Stimulated activated naive CD4-positive, alpha-beta T cell (primary cell): ENCODE results near the gene APOBEC4.
"Not testable (repeated sequence)": the region's sequence is repeated elsewhere in the genome, so short reads cannot be mapped to it uniquely, and the experiment has no call there.

Source experiments
- DNase-seq, 6 experiments: peaks; one replicate each; lab custom pipeline; 2025; lab: John Stamatoyannopoulos, UW

Gene APOBEC4

DNA sequence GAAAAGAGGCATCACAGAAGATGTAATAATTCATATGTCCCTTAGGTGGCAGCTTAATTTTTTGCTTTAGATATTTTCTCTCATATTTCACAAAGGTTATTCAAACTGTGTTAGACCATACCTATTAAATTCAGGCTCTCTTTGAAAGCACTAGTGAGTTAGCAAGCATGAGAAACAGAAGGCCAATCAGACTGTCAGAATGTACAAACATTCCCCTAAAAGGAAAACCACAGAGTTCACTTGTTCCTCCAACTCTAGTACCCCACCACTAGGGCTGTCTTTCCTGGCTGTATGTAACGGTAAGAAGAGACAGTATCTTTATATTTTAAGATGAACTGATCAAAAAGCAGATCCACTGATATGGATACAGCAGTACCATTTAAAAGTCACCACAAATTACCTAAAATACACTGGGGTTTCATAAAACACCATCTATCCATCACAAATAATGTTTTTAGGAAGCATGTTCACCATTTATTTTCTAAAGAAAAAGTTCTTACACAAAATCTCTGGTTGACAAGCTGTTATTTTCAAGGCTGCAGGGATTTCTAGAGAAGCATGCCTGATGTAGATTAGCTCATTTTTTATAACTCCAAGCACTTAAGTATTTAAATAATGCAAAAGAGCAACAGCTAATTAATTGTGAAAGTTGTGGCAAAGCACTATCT, 19.3 kb downstream of the APOBEC4 start:
- peak in 5 of 6 experiments; percentile 7 to 69 (median 61) for DNase-seq

DNA sequence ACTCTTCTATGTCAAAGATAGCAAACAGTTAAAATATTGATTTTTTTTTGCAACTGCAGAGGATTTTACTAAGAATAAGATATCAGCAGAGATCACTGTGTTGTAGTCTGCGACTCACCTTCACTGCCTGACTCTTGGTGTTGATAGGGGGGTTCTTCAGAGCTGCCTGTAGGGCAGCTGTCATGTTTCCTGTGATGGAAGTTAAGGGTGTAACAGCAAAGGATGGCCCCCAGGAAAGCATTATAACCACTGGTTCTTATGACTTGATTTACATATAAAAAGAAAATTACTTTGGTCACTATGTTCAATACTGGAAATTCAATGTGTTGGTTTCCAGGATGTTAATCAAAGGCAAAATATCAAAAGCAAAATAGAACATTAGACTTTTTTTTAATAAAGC, 20.2 kb downstream of the APOBEC4 start:
- peak in 1 of 6 experiments; percentile 8 for DNase-seq

DNA sequence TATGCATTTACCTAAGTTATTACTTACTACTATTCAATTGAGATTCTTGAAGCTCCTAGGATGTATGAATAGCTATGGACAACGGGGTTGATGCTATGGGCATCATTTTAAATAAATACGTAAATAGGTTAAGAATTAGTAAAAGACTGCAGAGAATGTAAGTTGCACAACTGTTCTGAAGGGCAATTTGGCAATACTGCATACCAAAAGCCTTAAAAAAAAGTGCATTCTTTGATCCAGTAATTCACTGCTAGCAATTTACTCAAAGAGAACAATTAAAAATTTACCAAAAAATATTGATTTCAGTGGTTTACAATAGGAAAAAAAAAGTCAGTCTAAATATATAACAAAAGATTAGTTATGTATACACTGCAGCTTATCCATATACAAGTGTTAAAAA, 21.0 kb downstream of the APOBEC4 start:
- DNase-seq: no peak

DNA sequence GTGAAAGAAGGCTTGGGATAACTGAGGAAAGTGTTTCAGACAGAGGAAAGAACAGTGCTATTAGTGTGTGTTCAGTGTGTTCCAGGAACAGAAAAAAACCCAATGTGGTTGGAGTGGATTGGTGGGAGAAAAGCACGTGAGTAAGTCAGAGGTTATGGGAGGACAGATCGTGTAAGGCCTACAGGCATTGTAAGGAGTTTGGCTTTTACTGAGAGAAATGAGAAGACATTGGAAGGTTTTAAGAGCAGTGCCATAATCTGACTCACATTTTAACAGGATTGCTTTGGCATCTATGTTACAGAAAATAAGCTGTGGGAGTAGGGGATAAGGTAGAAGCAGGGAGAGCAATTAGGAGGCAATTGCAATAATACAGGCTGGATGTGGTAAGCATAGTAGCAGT, 22.4 kb downstream of the APOBEC4 start:
- no peak for DNase-seq

DNA sequence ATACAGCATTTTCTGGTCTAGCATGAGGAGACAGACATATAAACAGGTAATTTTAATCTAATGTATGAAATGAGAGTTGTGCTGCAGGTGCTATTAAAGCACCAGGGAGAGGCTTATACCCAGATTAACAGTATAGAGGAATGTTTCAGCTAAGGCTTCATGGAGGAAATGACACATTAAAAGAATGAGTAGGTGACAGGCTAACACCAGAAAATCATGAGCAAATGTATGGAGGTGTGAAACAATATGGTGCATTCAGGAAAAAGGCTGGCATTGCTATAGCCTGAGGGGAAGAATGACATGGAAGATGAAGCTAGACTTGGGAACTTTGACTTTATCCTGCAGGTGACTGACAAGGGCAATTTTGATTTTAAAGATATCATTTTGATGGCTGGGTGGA, 24.6 kb downstream of the APOBEC4 start:
- no peak for DNase-seq

DNA sequence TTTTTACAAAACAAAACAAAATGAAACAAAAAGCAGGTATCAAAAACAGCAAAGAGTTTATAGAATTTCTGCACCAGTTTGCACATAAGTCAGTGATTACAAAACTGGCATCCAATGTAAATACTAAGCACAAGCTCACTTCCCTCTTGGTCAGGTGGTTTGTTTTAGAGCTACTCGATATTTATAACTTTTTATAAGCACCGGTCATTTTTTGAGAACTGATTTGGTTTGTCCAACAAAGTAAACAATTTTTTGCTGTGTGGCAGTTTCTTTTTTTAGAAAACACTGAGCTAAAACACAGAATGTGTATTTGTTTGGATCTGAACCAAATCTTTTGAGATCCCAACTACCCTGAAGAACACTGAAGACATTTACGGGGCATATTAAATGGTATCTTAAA, 26.9 kb downstream of the APOBEC4 start:
- not testable (repeated sequence) for DNase-seq

DNA sequence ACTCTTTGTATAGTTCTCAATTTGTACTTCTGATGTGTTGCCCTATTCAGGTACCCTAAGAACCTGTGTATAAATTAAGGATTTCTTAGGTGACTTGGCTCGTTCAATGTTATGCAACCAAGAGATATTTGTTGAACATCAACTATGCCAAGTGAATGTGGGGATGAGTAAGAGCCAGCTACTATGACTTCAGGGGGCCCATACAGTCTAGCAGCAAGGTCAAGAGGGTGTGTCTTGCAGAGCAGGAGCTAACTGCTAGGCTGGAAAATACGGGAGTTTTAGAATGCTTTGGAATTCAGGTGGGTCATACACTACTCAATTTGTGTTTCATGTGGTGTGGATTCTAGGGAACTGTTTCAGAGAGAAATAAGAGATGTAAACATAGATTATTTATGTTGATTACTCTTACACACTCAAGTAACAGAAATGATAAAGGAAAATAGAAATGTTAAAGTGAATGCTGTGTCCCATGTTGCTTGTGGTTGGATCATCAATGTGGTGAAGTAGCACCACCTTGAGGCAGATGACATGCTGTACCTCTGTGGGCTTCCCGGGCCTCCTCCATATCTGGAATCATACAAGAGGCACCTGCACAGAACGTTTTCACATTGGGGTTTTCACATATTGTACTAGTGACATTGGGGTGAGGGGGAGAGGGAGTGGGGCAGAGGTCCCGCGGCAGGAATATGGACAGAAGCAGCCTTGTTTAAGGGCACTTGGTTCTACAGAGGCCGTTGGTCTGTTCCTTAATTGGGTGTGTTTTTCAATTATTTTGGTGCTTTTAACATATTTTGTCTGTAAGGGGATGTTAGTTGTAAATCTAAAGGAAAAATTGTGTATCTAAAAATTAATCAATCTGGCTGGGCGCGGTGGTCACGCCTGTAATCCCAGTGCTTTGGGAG, 30.0 kb downstream of the APOBEC4 start:
- DNase-seq: peak; percentile 5 to 46 (median 26)

DNA sequence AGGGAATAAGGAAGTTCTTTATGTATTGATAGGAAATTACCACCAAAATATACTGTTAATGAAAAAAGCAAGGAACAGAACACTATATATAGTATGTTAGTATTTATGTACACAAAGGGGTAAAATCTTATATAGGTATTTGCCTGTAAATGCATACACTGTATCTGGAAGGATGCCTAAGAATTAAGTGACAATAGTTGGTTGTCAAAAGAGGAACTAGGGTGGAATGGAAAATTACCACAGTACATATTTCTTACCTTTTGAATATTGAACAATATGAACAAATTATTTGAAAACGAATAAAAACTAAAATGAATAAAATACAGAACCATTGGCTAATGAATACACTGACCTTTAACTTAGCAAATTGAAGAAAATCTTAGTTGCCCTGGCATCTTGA, 31.1 kb downstream of the APOBEC4 start:
- no peak for DNase-seq

DNA sequence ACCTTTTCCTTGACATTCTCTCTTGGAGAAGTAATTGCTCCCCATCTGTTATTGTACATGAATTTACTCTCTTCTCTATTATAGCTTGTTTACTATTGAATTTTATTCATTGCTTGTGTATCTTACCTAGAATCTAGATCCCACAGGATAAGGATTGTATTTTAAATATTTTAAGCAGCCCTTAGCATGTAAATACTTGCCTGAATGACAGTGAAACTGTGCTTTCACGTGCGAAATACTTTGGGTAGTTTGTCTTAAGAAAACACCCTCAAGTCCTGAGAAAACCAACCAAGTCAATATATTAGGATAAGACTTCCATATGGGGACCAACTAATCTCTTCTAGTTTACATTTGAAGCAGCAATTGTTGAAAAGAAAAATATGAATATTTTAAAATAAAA, 32.8 kb downstream of the APOBEC4 start:
- DNase-seq: no peak

DNA sequence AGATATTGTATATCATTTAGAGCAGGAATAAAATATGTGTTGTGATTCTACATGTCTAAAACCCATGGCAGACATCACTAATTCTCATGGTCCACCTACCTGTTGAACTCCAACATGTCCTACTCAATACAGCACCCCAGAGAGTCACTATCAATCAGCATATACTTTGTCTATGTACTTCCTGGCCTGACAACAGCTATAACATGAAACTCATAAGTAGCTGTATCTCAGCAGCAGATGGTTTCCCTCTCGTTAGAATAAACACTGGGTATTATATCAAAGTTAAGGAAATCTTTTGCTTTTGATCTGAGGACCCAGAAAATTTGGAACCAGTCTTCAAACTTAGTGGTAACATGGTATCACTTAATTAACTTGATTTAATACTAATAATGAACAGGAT, 33.3 kb downstream of the APOBEC4 start:
- no peak for DNase-seq

DNA sequence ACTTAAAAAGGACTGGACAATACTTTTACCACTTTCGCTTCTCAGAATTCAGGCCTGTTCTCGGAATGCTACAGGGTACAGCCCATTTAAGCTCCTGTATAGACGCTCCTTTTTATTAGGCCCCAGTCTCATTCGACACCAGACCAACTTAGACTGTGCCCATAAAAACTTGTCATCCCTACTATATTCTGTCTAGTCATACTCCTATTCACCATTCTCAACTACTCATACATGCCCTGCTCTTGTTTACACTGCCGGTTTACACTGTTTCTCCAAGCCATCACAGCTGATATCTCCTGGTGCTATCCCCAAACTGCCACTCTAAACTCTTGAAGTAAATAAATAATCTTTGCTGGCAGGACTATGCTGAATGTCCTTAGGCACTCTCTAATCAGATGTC, 34.9 kb downstream of the APOBEC4 start:
- not testable (repeated sequence) for DNase-seq

DNA sequence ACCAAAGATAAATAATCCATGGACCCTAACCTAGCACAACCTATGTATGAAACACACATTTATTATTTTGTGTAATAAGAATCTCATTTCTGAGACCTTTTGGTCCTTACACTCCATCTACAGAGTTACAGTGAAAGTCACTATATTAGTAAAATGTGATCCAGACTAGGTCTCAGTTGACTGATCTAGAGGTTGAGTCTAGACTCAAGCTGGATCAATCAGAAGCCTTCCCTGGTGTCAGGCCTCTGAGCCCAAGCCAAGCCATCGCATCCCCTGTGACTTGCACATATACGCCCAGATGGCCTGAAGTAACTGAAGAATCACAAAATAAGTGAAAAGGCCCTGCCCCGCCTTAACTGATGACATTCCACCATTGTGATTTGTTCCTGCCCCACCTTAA, 40.1 kb downstream of the APOBEC4 start:
- DNase-seq: not testable (repeated sequence)

DNA sequence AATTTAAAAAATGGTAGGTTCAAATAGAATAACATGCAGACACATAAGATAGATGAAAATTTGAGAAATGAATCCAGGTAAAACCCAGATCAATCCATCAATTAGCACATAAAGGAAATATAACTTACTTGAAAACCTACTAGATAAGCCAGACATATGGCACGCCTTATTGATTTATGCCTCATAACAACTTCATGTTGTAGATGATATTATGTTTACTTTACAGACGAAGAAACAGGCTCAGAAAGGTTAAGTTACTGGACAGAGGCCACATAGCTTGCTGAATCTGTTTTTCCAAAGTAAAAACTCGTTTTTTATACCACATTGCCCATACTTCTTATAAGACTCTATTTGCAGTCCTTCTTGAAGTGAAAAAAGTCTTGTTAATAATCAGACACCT, 40.7 kb downstream of the APOBEC4 start:
- DNase-seq: no peak

DNA sequence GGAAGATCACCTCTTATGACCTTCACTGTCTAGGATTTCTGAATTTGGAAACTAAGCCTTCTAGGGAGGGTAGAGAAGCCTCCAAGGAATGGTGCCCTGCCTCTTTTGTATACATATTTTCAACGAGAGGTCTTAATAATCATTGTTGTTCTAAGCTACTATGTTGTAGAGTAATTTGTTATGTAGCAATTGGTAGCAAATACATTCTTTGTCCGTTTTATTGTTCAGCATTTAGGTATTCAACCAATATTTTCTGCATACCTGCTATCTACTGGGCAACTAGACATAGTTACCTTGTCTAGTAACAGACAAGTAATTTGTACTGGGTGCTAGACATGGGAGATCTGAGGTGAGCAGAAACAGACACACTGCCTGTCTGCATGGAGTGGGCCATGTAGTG, 42.1 kb downstream of the APOBEC4 start:
- DNase-seq: no peak

DNA sequence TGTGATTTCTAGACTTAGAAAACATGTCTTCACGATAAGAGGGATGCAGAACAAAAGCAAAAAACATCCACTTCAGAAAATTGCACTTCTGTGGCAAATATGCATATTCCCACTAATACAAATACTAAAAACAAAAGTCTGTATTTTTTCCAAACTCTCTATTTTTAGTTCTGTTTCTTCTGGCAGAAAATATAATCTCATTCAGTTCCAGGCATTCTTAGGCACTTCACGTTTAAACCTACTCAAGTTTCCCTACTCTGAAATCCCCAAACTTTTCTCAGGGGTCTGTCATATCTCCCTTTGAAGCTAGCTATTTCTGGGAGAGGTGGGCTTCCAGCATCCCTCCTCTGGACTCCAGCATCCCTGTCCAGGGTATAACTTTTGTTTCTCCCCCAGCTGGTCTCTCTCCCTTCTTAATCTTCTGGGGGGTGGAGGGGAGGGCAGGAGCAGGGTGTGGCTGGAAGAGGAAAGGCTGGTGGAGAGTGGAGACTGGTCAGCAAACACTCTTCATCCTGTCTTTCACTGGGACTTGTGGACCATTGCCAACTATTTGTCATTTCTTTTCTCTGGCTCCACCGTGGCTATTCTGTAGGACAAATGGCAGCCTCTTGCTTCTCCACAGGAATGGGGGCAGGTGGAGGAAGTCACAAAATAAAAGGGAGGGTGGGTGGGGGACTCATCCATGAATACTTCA, 43.2 kb downstream of the APOBEC4 start:
- DNase-seq: no peak

DNA sequence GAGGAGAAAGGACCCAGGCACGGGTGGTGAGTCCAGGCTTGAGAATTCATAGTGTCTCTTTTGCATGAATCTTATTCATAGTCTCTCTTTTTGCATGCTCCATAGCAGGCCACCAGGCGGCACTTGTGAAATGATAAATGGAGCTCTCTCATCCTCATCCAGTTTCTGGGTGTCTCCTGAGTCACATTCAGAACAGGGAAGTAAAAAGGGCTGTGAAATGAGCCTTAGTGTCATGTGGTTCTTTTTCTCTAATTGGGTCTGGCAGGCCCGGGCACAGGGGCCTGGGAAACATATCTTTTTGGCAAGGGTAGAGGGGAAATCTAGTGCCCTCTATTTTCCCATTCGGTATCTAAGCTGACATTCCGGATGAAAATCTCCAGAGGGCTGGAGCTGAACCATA, 43.8 kb downstream of the APOBEC4 start:
- no peak for DNase-seq

DNA sequence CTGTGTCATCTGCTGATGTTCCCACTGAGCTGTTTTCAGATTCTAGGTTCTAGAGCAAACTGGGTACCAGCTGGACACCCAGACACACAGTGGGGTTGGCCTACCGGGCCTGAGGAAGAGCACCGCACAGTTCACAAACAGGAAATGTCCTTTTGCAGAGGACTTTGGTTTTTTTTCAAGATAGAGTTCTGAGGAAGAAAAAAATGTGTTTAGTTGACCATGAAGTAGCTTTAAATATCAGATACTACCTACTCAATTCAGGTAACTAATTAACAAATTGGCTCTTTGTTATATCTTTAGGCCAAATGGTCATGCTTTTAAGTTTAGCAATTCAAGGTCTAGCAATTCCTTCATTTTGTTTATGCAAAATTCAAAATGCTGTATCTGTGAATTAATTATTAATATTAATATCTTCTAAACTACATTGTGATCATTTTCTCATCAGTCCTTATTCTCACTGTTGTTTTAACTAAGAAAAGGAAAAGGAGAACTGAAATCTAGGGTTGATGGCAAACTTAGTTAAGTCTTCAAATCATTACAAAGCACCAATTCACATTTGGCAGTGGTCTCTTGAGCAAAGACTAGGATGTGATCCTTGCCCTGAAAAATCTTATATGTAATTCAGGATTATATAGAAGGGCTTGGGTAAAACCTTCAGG, 45.7 kb downstream of the APOBEC4 start:
- DNase-seq: no peak

DNA sequence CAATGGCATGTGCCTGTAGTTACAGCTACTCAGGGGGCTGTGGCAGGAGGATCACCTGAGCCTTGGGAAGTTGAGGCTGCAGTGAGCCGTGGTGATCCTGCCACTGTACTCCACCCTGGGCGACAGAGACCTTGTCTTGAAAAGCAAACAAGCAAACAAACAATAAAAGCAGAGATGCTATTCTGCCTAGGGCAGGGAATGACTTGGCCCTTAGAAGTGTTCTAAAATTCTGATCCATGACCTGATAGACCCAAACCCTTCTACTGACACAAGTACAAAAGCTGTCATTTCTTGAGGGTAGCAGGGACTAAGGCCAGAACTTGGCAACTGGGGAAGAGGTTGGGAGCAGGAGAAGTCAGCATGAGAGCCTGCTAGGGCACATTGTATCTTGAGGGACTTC, 47.2 kb downstream of the APOBEC4 start:
- DNase-seq: no peak

DNA sequence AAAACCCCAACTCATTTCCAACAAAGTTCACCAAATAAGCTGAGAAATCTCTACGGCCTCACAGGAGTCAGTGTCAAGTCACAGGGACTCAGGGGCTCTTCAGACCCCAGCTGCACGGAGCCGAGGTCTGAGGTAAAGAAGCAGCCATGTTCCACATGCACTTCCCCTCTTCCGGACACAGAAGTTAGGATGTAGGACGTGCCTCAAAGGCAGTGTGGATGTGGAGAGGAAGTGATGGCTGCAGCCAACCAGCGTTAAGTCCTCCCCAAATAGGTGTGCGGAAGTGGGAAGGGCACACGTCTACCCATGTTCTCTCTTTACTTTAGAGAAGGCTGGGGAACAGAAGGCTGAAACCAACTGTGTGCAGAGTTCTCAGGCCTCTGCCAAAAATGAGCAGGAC, 48.3 kb downstream of the APOBEC4 start:
- DNase-seq: no peak

DNA sequence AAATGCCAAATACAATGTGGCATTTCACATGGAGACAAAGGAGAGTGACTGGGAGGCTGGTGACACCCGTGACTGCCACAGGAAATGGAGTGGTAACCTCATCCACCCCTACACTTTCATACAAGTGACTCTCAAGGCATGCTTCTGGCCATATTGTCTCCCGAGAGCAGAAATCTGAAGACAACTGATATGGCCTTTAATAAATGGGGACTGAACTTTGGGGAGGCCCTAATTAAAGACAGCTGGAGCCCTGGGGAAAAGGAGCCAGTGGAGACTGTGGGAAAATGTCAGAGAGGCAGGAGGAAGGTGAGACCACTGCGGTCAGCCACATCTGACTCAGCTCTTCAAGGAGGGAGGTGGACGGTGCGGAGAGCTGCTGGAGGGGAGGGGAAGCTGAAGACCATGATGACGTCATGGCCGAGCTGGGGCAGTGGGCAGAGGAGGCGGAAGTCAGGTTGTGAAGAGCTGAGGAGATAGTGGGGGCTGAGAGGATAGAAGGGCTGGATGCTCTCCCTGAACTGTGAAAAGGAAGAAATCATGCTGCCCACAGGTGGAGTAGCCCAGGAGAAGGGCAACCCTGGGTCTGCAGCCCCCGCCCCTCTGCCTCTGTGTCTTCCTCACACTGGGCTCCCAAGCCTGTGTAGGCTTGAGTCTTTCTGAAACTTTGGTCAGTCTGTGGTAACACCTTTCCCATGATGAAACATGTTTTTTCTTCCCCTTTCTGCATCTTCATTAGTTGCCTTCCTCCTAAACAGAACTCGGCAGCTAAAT, 48.9 kb downstream of the APOBEC4 start:
- no peak for DNase-seq

DNA sequence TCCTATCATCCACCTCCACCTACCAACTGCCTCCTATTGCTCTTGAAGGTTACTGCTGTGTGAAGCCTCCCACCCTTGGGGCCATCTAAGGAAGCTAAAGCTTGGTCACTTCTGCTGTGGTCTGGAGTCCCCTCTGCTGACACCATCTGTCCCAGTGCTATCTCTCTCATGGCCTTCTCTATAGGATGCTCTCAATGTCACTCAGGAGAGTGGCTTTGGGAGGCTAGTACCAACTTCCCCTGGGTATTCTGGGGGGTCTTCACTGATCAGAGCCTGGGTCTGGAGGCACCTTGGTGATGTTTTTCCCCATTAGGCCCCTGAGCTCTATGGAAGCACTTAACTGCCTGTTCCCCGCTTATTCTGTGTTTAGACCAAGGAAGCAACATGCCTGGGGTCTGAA, 50.6 kb downstream of the APOBEC4 start:
- no peak for DNase-seq

DNA sequence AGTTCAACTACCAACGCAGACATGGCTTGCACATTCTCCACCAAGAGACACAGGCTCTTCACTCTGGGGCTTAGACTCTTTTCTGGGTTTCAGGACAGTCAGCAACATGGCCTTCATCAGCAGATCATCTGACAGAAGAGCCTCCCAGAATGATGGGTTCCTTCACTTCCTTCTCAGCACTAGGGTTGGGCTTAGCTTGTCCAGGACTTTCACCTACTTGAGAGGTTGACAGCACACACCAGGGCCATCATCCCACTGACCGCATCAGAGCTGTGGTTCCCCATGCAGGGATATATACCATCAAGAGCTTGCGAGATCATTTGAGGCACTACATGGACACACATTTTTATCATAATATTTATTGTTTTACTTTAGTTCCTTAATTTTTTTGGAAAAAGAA, 52.5 kb downstream of the APOBEC4 start:
- DNase-seq: no peak
